HepG2 (cell line): ENCODE measurements around the gene BIRC2. TPM values are rescaled to one million over a fixed set of nuclear protein-coding genes. Genes with fewer than 3 reads are reported as not detected.

Experiments
- ETV6 ChIP-seq: sonication (generic); formaldehyde crosslinking; conservative IDR thresholded peaks from 2 replicates; pipeline ENCODE4 v1.4.0; 2020; ENCODE audit warnings: missing genetic modification reagents
- IKZF4 ChIP-seq: sonication (generic); formaldehyde crosslinking; IDR thresholded peaks from 2 replicates; pipeline ENCODE4 v1.5.1; 2020; ENCODE audit warnings: borderline replicate concordance, mild to moderate bottlenecking, low read depth, missing genetic modification reagents; ENCODE audit errors: not compliant biosample characterization
- NKX3-1 ChIP-seq: sonication (generic); formaldehyde crosslinking; IDR thresholded peaks from 2 replicates; pipeline ENCODE4 v1.5.0; 2020; ENCODE audit warnings: missing genetic modification reagents
- NR3C1 ChIP-seq: sonication (generic); formaldehyde crosslinking; IDR thresholded peaks from 2 replicates; pipeline ENCODE4 v1.4.0; 2020; ENCODE audit warnings: missing genetic modification reagents
- SIN3A ChIP-seq: IDR thresholded peaks from 2 replicates; pipeline ENCODE4 v1.6.1; 2011; ENCODE audit warnings: low read depth, mild to moderate bottlenecking, control low read depth, low read length, borderline replicate concordance
- STAG1 ChIP-seq: sonication (generic); formaldehyde crosslinking; IDR thresholded peaks from 2 replicates; pipeline ENCODE4 v1.4.0; 2020; ENCODE audit warnings: missing genetic modification reagents
- ZBTB3 ChIP-seq: sonication (generic); formaldehyde crosslinking; IDR thresholded peaks from 2 replicates; pipeline ENCODE4 v1.4.0; 2020; ENCODE audit warnings: low read depth, mild to moderate bottlenecking, moderate library complexity, missing genetic modification reagents, borderline replicate concordance
- ZMAT3 ChIP-seq: sonication (generic); formaldehyde crosslinking; conservative IDR thresholded peaks from 2 replicates; pipeline ENCODE4 v1.7.0; 2021; ENCODE audit warnings: missing genetic modification reagents
- ZNF121 ChIP-seq: sonication (generic); formaldehyde crosslinking; IDR thresholded peaks from 2 replicates; pipeline ENCODE4 v1.5.0; 2020; ENCODE audit warnings: mild to moderate bottlenecking, missing genetic modification reagents
- ZNF225 ChIP-seq: sonication (generic); formaldehyde crosslinking; IDR thresholded peaks from 2 replicates; pipeline ENCODE4 v1.4.0; 2020; ENCODE audit warnings: mild to moderate bottlenecking, missing genetic modification reagents
- ZNF296 ChIP-seq: sonication (generic); formaldehyde crosslinking; conservative IDR thresholded peaks from 2 replicates; pipeline ENCODE4 v1.5.0; 2020; ENCODE audit warnings: mild to moderate bottlenecking, missing genetic modification reagents
- ZNF7 ChIP-seq: IDR thresholded peaks from 2 replicates; pipeline ENCODE4 v1.6.1; 2016; ENCODE audit warnings: missing biosample characterization, missing genetic modification reagents
- ZNF720 ChIP-seq: sonication (generic); formaldehyde crosslinking; IDR thresholded peaks from 2 replicates; pipeline ENCODE4 v1.4.0; 2020; ENCODE audit warnings: missing genetic modification reagents
- ZSCAN22 ChIP-seq: sonication (generic); formaldehyde crosslinking; IDR thresholded peaks from 2 replicates; pipeline ENCODE4 v1.4.0; 2020; ENCODE audit warnings: mild to moderate bottlenecking, missing genetic modification reagents
- polyA plus RNA-seq, 8 experiments: library from polyadenylated mRNA; depleted of rRNA in 3 of 8; stranded (reverse) in 7 of 8; unstranded in 1 of 8; fragments of >200 nt; fragmentation: Illumina TruSeq in 4 of 8; extraction: Trizol in 4 of 8; gene quantifications; 2 replicates each; pipeline versions ENCODE4 v1.2.1 to v1.2.3, GENCODE V29; 2011 to 2016; ENCODE audit warnings: low read depth in 4 of 8, missing spikeins in 1 of 8, mixed read lengths in 1 of 8; ENCODE audit not compliant: insufficient read depth in 1 of 8
- total RNA-seq, 5 experiments: library from RNA; depleted of rRNA; stranded (reverse); fragments of >200 nt; fragmentation: Illumina TruSeq; extraction: Trizol; gene quantifications; 2 replicates each; pipeline ENCODE4 v1.2.3, GENCODE V29; 2016; ENCODE audit warnings: low read depth in 1 of 5
- TF ChIP-seq, protein P1 (sequence below): sonication (generic); formaldehyde crosslinking; IDR thresholded peaks from 2 replicates; pipeline ENCODE4 v1.5.0; 2020; ENCODE audit warnings: missing genetic modification reagents
- TF ChIP-seq, protein P2 (sequence below): sonication (generic); formaldehyde crosslinking; IDR thresholded peaks from 2 replicates; pipeline ENCODE4 v1.8.0; 2022; ENCODE audit warnings: mild to moderate bottlenecking, missing genetic modification reagents, borderline replicate concordance
- TF ChIP-seq, protein P3 (sequence below): sonication (generic); formaldehyde crosslinking; IDR thresholded peaks from 2 replicates; pipeline ENCODE4 v1.4.0; 2020; ENCODE audit warnings: missing genetic modification reagents, mild to moderate bottlenecking, borderline replicate concordance
- TF ChIP-seq, protein P4 (sequence below): sonication (generic); formaldehyde crosslinking; IDR thresholded peaks from 2 replicates; pipeline ENCODE4 v1.4.0; 2020; ENCODE audit warnings: missing genetic modification reagents

BIRC2 gene
- total and polyA plus RNA-seq, 2 of the 13 experiments (the other 11 are each of a cell fraction or from before 2014, with no cell fraction given): 61.7 to 62.2 TPM

DNA sequence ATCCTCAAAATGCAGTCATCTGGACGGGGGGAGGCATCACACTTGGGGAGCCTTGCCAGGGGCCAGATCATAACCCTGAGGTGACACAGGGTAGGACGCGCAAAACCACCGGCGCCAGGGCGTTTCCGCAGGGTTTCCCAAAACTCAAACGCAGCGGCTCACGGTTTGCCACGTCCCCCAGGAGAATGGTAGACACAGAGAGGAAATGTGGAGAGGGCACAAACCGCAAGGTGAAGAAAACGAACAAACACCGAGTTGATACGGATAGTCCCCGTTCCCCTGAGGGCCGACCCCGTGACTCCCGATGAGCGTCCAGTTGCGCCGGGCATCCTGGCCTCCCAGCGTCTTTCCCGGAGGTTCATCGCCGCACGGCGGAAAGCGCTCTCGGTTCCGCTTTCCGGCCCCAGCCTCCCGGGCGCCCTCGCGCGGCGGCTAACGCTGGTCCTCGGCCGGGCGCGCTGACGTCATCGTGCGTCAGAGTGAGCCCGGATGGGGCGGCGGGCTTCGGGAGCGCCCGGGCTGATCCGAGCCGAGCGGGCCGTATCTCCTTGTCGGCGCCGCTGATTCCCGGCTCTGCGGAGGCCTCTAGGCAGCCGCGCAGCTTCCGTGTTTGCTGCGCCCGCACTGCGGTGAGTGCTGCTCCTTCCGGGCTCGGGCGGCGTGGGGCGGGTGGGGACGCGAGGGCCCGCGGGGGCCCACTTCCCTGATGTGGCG is at the start of gene BIRC2 (continued):
- TF ChIP-seq ZNF121 (CRISPR knock-in tag) (0 out of 2 replicates have a peak, but pooled peaks have one; percentile 42), ZMAT3 (CRISPR knock-in tag) (peak; percentile 92), ZBTB3 (CRISPR knock-in tag) (no peak), NKX3-1 (CRISPR knock-in tag) (no peak), STAG1 (peak; percentile 54), SIN3A (peak; percentile 88; the same call in 1 of the 2 replicates), ZNF720 (no peak), NR3C1 (CRISPR knock-in tag) (no peak), ZSCAN22 (no peak; the same call in 1 of the 2 replicates), ZNF296 (CRISPR knock-in tag) (no peak), ZNF225 (CRISPR knock-in tag) (no peak), ZNF7 (CRISPR knock-in tag) (no peak), ETV6 (CRISPR knock-in tag) (0 out of 2 replicates have a peak, but pooled peaks have one; percentile 38), IKZF4 (no peak)
- TF ChIP-seq, protein P1, sequence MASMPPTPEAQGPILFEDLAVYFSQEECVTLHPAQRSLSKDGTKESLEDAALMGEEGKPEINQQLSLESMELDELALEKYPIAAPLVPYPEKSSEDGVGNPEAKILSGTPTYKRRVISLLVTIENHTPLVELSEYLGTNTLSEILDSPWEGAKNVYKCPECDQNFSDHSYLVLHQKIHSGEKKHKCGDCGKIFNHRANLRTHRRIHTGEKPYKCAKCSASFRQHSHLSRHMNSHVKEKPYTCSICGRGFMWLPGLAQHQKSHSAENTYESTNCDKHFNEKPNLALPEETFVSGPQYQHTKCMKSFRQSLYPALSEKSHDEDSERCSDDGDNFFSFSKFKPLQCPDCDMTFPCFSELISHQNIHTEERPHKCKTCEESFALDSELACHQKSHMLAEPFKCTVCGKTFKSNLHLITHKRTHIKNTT (CRISPR knock-in tag): no peak
- TF ChIP-seq, protein P2, sequence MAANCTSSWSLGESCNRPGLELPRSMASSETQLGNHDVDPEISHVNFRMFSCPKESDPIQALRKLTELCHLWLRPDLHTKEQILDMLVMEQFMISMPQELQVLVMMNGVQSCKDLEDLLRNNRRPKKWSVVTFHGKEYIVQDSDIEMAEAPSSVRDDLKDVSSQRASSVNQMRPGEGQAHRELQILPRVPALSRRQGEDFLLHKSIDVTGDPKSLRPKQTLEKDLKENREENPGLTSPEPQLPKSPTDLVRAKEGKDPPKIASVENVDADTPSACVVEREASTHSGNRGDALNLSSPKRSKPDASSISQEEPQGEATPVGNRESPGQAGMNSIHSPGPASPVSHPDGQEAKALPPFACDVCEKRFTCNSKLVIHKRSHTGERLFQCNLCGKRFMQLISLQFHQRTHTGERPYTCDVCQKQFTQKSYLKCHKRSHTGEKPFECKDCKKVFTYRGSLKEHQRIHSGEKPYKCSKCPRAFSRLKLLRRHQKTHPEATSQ: peak; percentile 44; the same call in 1 of the 2 replicates
- TF ChIP-seq, protein P3, sequence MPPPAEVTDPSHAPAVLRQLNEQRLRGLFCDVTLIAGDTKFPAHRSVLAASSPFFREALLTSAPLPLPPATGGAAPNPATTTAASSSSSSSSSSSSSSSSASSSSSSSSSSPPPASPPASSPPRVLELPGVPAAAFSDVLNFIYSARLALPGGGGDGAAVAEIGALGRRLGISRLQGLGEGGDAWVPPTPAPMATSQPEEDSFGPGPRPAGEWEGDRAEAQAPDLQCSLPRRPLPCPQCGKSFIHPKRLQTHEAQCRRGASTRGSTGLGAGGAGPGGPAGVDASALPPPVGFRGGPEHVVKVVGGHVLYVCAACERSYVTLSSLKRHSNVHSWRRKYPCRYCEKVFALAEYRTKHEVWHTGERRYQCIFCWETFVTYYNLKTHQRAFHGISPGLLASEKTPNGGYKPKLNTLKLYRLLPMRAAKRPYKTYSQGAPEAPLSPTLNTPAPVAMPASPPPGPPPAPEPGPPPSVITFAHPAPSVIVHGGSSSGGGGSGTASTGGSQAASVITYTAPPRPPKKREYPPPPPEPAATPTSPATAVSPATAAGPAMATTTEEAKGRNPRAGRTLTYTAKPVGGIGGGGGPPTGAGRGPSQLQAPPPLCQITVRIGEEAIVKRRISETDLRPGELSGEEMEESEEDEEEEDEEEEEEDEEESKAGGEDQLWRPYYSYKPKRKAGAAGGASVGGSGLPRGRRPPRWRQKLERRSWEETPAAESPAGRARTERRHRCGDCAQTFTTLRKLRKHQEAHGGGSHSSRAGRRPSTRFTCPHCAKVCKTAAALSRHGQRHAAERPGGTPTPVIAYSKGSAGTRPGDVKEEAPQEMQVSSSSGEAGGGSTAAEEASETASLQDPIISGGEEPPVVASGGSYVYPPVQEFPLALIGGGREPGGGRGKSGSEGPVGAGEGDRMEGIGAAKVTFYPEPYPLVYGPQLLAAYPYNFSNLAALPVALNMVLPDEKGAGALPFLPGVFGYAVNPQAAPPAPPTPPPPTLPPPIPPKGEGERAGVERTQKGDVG (CRISPR knock-in tag): peak; percentile 60; the same call in 1 of the 2 replicates
- TF ChIP-seq, protein P4, sequence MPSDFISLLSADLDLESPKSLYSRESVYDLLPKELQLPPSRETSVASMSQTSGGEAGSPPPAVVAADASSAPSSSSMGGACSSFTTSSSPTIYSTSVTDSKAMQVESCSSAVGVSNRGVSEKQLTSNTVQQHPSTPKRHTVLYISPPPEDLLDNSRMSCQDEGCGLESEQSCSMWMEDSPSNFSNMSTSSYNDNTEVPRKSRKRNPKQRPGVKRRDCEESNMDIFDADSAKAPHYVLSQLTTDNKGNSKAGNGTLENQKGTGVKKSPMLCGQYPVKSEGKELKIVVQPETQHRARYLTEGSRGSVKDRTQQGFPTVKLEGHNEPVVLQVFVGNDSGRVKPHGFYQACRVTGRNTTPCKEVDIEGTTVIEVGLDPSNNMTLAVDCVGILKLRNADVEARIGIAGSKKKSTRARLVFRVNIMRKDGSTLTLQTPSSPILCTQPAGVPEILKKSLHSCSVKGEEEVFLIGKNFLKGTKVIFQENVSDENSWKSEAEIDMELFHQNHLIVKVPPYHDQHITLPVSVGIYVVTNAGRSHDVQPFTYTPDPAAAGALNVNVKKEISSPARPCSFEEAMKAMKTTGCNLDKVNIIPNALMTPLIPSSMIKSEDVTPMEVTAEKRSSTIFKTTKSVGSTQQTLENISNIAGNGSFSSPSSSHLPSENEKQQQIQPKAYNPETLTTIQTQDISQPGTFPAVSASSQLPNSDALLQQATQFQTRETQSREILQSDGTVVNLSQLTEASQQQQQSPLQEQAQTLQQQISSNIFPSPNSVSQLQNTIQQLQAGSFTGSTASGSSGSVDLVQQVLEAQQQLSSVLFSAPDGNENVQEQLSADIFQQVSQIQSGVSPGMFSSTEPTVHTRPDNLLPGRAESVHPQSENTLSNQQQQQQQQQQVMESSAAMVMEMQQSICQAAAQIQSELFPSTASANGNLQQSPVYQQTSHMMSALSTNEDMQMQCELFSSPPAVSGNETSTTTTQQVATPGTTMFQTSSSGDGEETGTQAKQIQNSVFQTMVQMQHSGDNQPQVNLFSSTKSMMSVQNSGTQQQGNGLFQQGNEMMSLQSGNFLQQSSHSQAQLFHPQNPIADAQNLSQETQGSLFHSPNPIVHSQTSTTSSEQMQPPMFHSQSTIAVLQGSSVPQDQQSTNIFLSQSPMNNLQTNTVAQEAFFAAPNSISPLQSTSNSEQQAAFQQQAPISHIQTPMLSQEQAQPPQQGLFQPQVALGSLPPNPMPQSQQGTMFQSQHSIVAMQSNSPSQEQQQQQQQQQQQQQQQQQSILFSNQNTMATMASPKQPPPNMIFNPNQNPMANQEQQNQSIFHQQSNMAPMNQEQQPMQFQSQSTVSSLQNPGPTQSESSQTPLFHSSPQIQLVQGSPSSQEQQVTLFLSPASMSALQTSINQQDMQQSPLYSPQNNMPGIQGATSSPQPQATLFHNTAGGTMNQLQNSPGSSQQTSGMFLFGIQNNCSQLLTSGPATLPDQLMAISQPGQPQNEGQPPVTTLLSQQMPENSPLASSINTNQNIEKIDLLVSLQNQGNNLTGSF (CRISPR knock-in tag): no peak
